DMS79 treated with DMSO at 0.1 percent for 48 hours (cell line): ENCODE results near the gene DCDC2.
"Not testable (repeated sequence)": the region's sequence is repeated elsewhere in the genome, so short reads cannot be mapped to it uniquely, and the experiment has no call there.

ENCODE experiments used
- DNase-seq: peaks from one replicate; lab custom pipeline; 2025; lab: John Stamatoyannopoulos, UW

The DCDC2 gene

GRCh38 chr6:24225838-24226237 lies 132.0 kb downstream of the DCDC2 start:
- DNase-seq, result no peak

DNA sequence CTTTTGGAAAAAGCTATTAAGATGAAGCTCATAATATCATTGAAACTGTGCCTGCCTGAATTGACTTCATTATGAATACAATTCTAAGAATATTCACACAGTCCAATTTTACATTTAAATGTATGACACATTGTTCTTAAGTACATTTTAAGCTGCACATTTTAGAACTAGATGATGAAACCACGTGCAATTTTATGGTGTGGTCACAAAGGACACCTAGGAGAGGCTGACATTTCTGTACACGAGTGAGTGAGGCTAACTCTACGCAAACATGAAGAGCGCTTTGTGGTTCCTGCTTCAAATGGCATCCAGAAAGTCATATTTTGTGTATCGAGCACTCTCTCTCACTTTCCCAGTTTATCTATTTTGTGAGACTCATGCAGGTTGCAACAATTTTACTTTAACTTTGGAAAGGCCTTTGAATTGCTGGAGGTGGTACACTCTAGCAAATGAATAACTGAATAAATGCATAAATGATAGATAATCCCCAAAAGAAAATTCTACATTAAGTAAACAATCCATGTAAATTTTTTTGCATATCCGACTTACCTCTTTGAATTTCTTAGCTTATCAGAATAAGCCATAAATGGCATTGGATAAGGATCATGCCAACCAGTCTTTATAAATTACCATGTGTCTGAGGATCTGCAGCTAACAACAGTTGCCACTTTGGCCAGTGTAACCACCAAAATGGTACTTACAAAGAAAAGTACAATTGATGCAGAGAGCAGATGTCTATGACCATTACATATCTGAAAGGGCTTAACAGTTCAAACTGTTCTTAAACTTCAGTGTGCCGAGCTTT lies 134.5 kb downstream of the DCDC2 start:
- DNase-seq, result peak; percentile 23

DNA sequence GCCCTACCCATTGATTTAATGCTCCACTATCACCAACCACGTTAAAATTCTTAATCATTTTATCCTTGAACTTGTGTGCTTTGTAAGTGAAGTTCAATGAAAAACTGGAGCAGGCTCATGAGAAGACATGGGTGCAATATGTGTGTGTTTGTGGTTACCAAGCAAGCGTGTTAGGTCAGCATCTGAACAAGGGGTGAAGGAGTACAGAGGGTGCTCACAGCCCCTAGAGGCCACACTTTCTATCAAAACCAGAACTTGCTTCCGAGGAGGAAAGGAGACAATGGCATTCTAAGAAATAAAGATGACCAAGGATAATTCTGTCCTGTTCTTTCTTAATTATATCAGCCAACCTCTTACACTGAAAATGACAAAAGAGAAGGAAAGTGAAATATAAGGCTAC lies 138.2 kb downstream of the DCDC2 start:
- no peak for DNase-seq

GRCh38 chr6:24214984-24215383 lies 142.9 kb downstream of the DCDC2 start:
- DNase-seq, result no peak

- no peak for DNase-seq
These were observed 150.4 kb downstream of the DCDC2 start for GRCh38 chr6:24207413-24207812.

GRCh38 chr6:24205020-24205492 lies 152.8 kb downstream of the DCDC2 start:
- DNase-seq, result peak; percentile 87

DNA sequence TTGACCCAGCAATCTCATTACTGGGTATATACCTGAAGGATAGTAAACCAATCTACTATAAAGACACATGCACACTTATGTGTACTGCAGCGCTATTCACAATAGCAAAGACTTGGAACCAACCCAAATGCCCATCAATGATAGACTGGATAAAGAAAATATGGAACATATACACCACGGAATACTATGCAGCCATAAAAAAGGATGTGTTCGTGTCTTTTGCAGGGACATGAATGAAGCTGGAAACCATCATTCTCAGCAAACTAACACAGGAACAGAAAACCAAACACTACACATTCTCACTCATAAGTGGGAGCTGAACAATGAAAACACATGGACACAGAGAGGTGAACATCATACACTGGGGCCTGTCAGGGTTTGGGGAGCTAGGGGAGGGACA lies 153.7 kb downstream of the DCDC2 start:
- DNase-seq, result not testable (repeated sequence)

DNA sequence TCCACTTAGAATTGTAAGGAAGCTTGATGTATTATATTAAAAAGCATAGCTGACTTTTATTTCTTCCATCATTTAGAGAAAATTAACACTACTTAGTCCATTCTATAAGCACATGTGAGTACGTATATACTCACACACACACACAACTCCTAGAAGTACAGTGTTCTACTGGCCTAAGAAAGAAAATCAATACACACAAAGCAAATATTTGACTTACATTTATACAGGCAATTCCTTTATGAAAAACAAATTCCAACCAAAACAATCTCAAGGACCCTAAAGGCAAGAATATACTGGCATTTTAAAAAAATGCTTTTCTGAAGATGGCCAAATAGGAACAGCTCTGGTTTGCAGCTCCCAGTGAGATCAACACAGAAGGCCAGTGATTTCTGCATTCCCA lies 160.0 kb downstream of the DCDC2 start:
- DNase-seq, result no peak

- DNase-seq, result no peak
These were observed 161.8 kb downstream of the DCDC2 start for GRCh38 chr6:24195836-24196597.

- no peak for DNase-seq
These were observed 162.7 kb downstream of the DCDC2 start for GRCh38 chr6:24194978-24195700.

- no peak for DNase-seq
These were observed 164.5 kb downstream of the DCDC2 start for GRCh38 chr6:24193364-24193763.

- no peak for DNase-seq
These were observed 166.5 kb downstream of the DCDC2 start for GRCh38 chr6:24191346-24191745.

- DNase-seq, result no peak
These were observed 169.2 kb downstream of the DCDC2 start for GRCh38 chr6:24188578-24189080.

GRCh38 chr6:24187965-24188577 lies 169.8 kb downstream of the DCDC2 start:
- DNase-seq, result no peak

DNA sequence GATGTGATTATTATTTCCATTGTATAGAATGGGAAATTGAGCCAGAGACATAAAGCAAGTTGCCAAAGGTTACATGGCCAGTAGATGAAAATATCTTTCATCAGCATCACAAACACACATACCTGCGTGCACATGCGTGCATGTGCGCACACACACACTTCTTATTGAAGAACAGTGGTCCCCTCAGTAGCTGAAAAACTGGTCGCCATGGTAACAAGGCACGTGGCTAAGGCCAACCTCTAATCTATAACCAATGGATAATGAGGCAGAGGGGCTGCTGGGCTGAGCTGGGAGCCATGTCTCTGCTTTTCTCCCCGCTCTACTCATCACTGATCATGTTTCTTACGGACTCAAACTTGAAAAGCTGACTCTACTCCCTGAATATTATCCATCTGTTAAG lies 171.5 kb downstream of the DCDC2 start:
- no peak for DNase-seq

DNA sequence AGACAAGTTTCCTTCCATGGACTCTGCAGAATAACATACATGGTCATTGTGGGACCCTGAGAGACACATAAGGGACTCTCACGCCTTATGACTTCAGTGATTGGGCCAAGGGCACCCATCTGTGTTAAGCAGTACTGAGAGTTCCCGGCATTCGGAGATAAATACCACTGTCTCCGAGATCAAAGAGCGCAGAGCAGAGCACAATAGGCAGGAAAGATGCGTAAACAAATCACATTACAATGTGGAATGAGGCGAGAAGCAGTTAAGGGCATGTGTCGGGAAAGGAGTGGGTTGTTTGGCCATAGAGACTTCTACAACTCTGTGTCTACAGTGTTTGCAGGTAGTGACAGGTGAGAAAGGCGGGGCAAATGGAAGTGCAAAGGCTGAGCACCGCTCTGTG lies 174.3 kb downstream of the DCDC2 start:
- no peak for DNase-seq

- DNase-seq, result peak; percentile 56
These were observed 200.0 kb downstream of the DCDC2 start for GRCh38 chr6:24157886-24158285.

DNA sequence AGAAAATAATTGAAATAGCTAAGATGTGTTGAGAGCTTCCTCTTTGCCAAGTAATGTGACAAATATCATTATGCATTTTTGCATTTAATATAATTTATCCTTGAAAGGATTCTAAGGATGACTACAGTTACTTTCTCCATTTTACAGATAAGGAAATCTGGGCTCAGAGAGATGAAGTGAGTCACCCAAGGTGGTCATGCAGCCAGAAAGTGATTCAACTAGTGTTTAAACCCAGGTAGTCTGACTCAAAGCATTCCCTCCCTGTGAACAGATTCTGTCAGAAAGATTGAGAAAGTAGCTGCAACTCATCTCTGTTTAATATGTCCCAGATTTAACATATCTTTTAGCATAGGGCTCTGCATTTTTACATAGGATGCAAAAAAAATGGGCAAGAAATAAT lies 203.7 kb downstream of the DCDC2 start:
- DNase-seq, result no peak

DNA sequence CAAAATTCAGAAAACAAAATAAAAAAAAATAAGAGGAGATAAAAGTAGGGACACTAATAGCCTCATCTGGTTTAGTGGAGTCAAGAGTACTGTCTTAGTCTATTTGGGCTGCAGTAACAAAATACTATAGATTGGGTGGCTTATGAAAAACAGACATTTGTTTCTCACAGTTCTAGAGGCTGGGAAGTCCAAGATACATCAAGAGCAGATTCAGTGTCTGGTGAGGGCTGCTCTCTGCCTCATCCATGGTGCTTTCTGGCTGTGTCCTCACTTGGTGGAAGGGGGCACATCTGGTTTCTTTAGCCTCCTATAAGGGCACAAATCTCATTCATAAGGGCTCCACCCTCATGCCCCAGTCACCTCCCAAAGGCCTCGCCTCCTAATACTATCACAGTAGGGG lies 205.8 kb downstream of the DCDC2 start:
- no peak for DNase-seq

DNA sequence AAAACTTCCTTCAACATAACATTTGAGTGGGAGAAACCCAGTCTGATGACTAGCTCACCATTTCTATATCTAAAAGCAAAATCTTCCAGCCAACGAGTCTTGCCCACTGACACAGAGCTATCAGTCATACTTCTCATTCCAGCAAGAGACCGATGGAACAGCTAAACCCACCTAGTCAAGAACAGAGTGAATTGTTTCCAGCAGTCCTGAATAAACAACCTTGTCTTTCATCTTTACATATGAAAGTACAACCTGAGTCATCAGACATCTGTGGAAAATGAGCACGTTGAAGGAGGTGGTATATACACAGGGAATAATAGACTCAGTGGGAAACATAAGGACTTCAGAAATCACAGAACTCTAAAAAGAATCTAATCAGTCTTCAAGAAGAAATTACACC lies 208.0 kb downstream of the DCDC2 start:
- no peak for DNase-seq

GRCh38 chr6:24149296-24149695 lies 208.6 kb downstream of the DCDC2 start:
- peak; percentile 49 for DNase-seq

DNA sequence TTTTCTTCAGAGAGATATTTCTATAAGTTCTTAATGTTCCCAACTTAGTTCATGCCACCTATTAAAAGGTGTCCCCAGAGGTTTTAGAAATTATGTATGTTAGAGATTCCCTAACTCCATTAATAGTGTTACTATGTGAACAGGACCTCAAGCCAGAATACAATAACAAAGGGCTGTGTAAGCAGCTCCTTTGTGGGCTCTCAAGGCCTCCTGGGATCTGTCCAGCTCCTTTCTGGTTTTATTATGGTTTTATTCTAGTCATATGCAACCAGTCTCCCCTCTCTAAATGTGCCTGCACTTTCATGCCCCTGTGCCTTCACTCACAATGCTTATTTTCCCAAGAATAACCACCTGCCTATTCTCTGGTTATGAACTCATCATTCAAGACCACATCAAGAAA lies 209.2 kb downstream of the DCDC2 start:
- DNase-seq, result peak; percentile 30
